PC-9 (cell line): ENCODE results near the gene ARHGAP18. TPM values are rescaled to one million over a fixed set of nuclear protein-coding genes. Genes with fewer than 3 reads are reported as not detected.

Experiments used
- BruUV-seq: library from RNA; stranded (reverse); fragments of 400-500 nt; replicated peaks from 2 replicates; lab custom pipeline; 2021; lab: Mats Ljungman, UMichigan
- CTCF ChIA-PET: fragments of 300-600 bp; sonication (Branson Sonifier 250); formaldehyde crosslinking; loops from one replicate; lab custom pipeline; 2022; ENCODE audit warnings: antibody characterized with exemption; lab: Charles Lee
- POLR2A ChIA-PET: fragments of 300-600 bp; sonication (Branson Sonifier 250); formaldehyde crosslinking; loops from one replicate; lab custom pipeline; 2022; ENCODE audit warnings: antibody characterized with exemption; ENCODE audit not compliant: unreplicated experiment; lab: Charles Lee
- DNase-seq, 2 experiments: peaks; one replicate each; pipeline versions ENCODE4 v3.0.0 to v3.0.0-alpha.2; 2015 to 2022; ENCODE audit warnings: mixed read lengths in 1 of 2
- H2AFZ ChIP-seq: fragments of 200-600 bp; sonication (generic); 2 replicates; pipeline ENCODE4 v1.8.1; 2017; ENCODE audit warnings: antibody characterized with exemption
- H3F3A ChIP-seq: fragments of 200-600 bp; sonication (generic); 2 replicates; pipeline ENCODE4 v1.8.1; 2017; ENCODE audit warnings: antibody characterized with exemption, mild to moderate bottlenecking, low read depth; ENCODE audit not compliant: insufficient read depth
- H3K27ac ChIP-seq: fragments of 200-600 bp; sonication (generic); 2 replicates; pipeline ENCODE4 v1.6.1; 2016; ENCODE audit warnings: mixed run types
- H3K27me3 ChIP-seq: fragments of 200-600 bp; sonication (generic); 2 replicates; pipeline ENCODE4 v1.6.1; 2016; ENCODE audit warnings: low read depth, mixed run types; ENCODE audit not compliant: insufficient read depth
- H3K36me3 ChIP-seq: fragments of 200-600 bp; sonication (generic); 2 replicates; pipeline ENCODE4 v1.6.1; 2016; ENCODE audit warnings: low read depth, mixed run types
- H3K4me1 ChIP-seq: fragments of 200-600 bp; sonication (generic); replicated peaks from 2 replicates; pipeline ENCODE4 v1.6.1; 2016; ENCODE audit warnings: mixed run types; ENCODE audit not compliant: insufficient read depth
- H3K4me2 ChIP-seq: fragments of 200-600 bp; sonication (generic); 2 replicates; pipeline ENCODE4 v1.6.1; 2017; ENCODE audit warnings: mixed run types
- H3K4me3 ChIP-seq: fragments of 200-600 bp; sonication (generic); 2 replicates; pipeline ENCODE4 v1.6.1; 2016; ENCODE audit warnings: mixed run types
- H3K79me2 ChIP-seq: fragments of 200-600 bp; sonication (generic); 2 replicates; pipeline ENCODE4 v1.6.1; 2017; ENCODE audit warnings: low read depth, mixed run types
- H3K9me2 ChIP-seq: fragments of 200-600 bp; sonication (generic); 2 replicates; pipeline ENCODE4 v1.8.1; 2017; ENCODE audit warnings: mild to moderate bottlenecking; ENCODE audit not compliant: insufficient read depth
- H3K9me3 ChIP-seq: fragments of 200-600 bp; sonication (generic); 2 replicates; pipeline ENCODE4 v1.8.1; 2016; ENCODE audit warnings: low read depth; ENCODE audit not compliant: insufficient read depth
- H4K20me1 ChIP-seq: fragments of 200-600 bp; sonication (generic); 2 replicates; pipeline ENCODE4 v1.8.1; 2017; ENCODE audit not compliant: insufficient read depth
- EZH2 ChIP-seq: fragments of 200-600 bp; sonication (generic); IDR thresholded peaks from 2 replicates; pipeline ENCODE4 v1.8.0; 2017; ENCODE audit warnings: antibody characterized with exemption, low read depth
- intact Hi-C: fragments of 100-400 bp; cut with micrococcal nuclease; formaldehyde crosslinking; loops from one replicate; pipeline ENCODE4 v1.10.0; 2022; ENCODE audit not compliant: unreplicated experiment
- total RNA-seq: library from RNA; stranded (reverse); gene quantifications from 2 replicates; pipeline ENCODE4 v1.2.3, GENCODE V29; 2021
- TF ChIP-seq, protein P1 (sequence below): fragments of 200-600 bp; sonication (generic); conservative IDR thresholded peaks from 2 replicates; pipeline ENCODE4 v1.6.1; 2017; ENCODE audit warnings: mixed run types, antibody characterized with exemption, mild to moderate bottlenecking, moderate library complexity

Gene ARHGAP18
- total RNA-seq, 1 experiment from 2014 or later = 15.0 TPM

DNA sequence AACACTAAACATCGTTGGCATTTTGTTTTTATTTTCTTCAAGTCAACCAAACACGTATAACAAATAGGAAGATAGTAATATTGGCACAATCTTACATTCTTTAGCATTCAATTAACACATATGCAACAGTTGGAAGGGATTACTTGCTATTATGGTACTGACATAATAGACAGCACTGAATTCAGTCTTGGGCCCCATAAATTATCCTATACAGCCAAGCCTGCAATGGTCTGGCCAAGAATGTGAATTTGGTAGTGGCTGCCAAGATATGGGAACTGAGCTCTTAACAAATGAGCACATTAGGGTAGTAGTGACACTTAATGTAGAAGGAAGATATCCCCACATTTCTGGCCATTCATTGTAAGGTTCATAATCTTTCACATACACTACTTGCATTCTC is 44.8 kb upstream of the ARHGAP18 start:
- H3K4me1 ChIP-seq = 0 out of 2 replicates have a peak, but pooled peaks cover 4% of the 10 kb centered on the region
- no peaks in the 10 kb centered on the region for H3K36me3 ChIP-seq
- H3F3A ChIP-seq = no peaks in the 10 kb centered on the region
- CTCF ChIA-PET = no interaction called here
- no peak overlapping the region for H2AFZ ChIP-seq
- POLR2A ChIA-PET = no interaction called here
- H4K20me1 ChIP-seq = no peaks in the 10 kb centered on the region
- no TSS peak for BruUV-seq
- H3K4me3 ChIP-seq = no peak overlapping the region
- no peak for DNase-seq
- H3K79me2 ChIP-seq = no peaks in the 10 kb centered on the region
- H3K4me2 ChIP-seq = no peak overlapping the region
- H3K27ac ChIP-seq = no peak overlapping the region
- no peaks in the 10 kb centered on the region for H3K9me2 ChIP-seq
- no peaks in the 10 kb centered on the region for H3K27me3 ChIP-seq
- no peak for TF ChIP-seq EZH2
- TF ChIP-seq, protein P1, sequence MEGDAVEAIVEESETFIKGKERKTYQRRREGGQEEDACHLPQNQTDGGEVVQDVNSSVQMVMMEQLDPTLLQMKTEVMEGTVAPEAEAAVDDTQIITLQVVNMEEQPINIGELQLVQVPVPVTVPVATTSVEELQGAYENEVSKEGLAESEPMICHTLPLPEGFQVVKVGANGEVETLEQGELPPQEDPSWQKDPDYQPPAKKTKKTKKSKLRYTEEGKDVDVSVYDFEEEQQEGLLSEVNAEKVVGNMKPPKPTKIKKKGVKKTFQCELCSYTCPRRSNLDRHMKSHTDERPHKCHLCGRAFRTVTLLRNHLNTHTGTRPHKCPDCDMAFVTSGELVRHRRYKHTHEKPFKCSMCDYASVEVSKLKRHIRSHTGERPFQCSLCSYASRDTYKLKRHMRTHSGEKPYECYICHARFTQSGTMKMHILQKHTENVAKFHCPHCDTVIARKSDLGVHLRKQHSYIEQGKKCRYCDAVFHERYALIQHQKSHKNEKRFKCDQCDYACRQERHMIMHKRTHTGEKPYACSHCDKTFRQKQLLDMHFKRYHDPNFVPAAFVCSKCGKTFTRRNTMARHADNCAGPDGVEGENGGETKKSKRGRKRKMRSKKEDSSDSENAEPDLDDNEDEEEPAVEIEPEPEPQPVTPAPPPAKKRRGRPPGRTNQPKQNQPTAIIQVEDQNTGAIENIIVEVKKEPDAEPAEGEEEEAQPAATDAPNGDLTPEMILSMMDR = no peak
- H3K9me3 ChIP-seq = no peaks in the 10 kb centered on the region
- intact Hi-C loops = no loop called here

DNA sequence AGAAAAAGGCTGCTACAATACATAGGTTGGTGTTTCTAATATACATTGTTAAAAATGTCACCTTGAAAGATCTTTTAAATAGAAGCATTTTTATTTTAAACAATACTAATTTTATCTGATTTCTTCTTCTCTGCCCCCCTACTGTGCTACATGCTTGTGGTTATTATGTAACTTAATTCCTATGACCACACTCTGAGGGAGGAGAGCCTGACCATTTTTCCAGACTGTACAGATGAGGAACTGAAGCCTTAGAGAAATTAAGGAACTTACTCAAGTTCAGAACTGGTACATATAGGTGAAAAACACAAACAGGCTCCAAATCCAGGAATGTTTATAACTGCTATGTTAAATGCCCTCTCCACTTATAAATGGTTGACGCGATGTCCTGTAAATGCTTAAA is 43.4 kb upstream of the ARHGAP18 start:
- Histone ChIP-seq H3K27ac (no peak overlapping the region), H3K36me3 (no peaks in the 10 kb centered on the region), H3K4me1 (peaks cover 14% of the 10 kb centered on the region), H4K20me1 (no peaks in the 10 kb centered on the region), H3K27me3 (no peaks in the 10 kb centered on the region), H3K9me2 (no peaks in the 10 kb centered on the region), H3K79me2 (no peaks in the 10 kb centered on the region), H3K4me2 (no peak overlapping the region), H2AFZ (no peak overlapping the region), H3K4me3 (no peak overlapping the region), H3F3A (no peaks in the 10 kb centered on the region), H3K9me3 (no peaks in the 10 kb centered on the region)
- intact Hi-C loops = no loop called here
- ChIA-PET CTCF (no interaction called here), POLR2A (no interaction called here)
- no peak for DNase-seq
- no TSS peak for BruUV-seq
- no peak for TF ChIP-seq EZH2
- TF ChIP-seq, protein P1 = no peak

DNA sequence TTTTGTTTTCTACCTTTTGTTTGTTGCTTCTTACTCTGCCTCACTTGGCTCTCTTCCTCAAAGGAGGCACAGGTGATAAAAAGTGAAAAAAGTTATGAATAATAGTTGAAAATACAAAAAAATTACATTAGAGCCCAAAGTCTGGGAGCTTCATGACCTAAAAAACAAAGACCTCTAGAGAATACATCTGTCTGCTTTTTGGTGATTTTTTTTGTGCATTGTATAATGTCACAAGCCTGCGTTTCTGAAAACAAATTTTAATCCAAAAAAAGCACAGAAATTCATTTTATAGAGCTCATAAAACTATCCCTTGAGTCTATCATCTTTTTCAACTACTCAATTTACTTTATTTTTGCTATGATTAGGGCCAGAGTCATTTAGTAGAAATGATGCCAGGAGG is 41.4 kb upstream of the ARHGAP18 start:
- H3K9me2 ChIP-seq = no peaks in the 10 kb centered on the region
- H3K27me3 ChIP-seq = no peaks in the 10 kb centered on the region
- H3K4me3 ChIP-seq = no peak overlapping the region
- H3K36me3 ChIP-seq = no peaks in the 10 kb centered on the region
- H3K4me1 ChIP-seq = peaks cover 18% of the 10 kb centered on the region
- ChIA-PET CTCF (no interaction called here), POLR2A (no interaction called here)
- no peak overlapping the region for H3K27ac ChIP-seq
- intact Hi-C loops = no loop called here
- H3F3A ChIP-seq = no peaks in the 10 kb centered on the region
- TF ChIP-seq, protein P1 = no peak
- TF ChIP-seq EZH2 = no peak
- H4K20me1 ChIP-seq = no peaks in the 10 kb centered on the region
- no peak overlapping the region for H3K4me2 ChIP-seq
- no peak overlapping the region for H2AFZ ChIP-seq
- no peaks in the 10 kb centered on the region for H3K79me2 ChIP-seq
- DNase-seq = no peak
- H3K9me3 ChIP-seq = no peaks in the 10 kb centered on the region
- no TSS peak for BruUV-seq
